Measurements from ENCODE around the gene SOX10.

The SOX10 gene

GRCh38 chr22:38030311-38031133 lies 46.2 kb upstream of the SOX10 start:
- ChIA-PET POLR2A (no interaction called here), CTCF (interaction anchor here (1.0 to 2.4 kb wide), 2 partner anchors 18 to 22 kb away, joined by 3 to 9 read pairs; no protein-coding TSS in a partner anchor)
- no peak for TF ChIP-seq FOXM1 (IDR thresholded peaks at IDR 0.05; ENCODE audit: borderline replicate concordance)
- TF ChIP-seq HDGF (IDR thresholded peaks at IDR 0.05; ENCODE audit: borderline replicate concordance): no peak
- no peak for TF ChIP-seq ZNF384 (IDR thresholded peaks at IDR 0.05)
- TF ChIP-seq L3MBTL2 (conservative IDR thresholded peaks at IDR 0.05): no peak
- TF ChIP-seq PKNOX1 (IDR thresholded peaks at IDR 0.05): no peak
- no peak for TF ChIP-seq NFRKB (IDR thresholded peaks at IDR 0.05)
- no peak for TF ChIP-seq SP1 (IDR thresholded peaks at IDR 0.05)
- TF ChIP-seq BHLHE40 (IDR thresholded peaks at IDR 0.05; ENCODE audit: borderline replicate concordance): no peak
- TF ChIP-seq ARNT (IDR thresholded peaks at IDR 0.05): no peak
- no peak for TF ChIP-seq TARDBP (IDR thresholded peaks at IDR 0.05)
- no peak for TF ChIP-seq CTBP1 (IDR thresholded peaks at IDR 0.05; ENCODE audit: borderline replicate concordance)
- TF ChIP-seq SUZ12 (IDR thresholded peaks at IDR 0.05): no peak
- TF ChIP-seq ELF4 (IDR thresholded peaks at IDR 0.05): no peak
- no peak for TF ChIP-seq FOXA1 (IDR thresholded peaks at IDR 0.05)
- TF ChIP-seq FOXK2 (IDR thresholded peaks at IDR 0.05): no peak
- no peak for DNase-seq (ENCODE audit: extremely low spot score)

- POLR2A ChIA-PET: no interaction called here
- CTCF ChIA-PET: no interaction called here
- no peak for TF ChIP-seq FOXM1 (IDR thresholded peaks at IDR 0.05; ENCODE audit: borderline replicate concordance)
- TF ChIP-seq SUZ12 (IDR thresholded peaks at IDR 0.05): no peak
- TF ChIP-seq FOXA1 (IDR thresholded peaks at IDR 0.05): no peak
- TF ChIP-seq HDGF (IDR thresholded peaks at IDR 0.05; ENCODE audit: borderline replicate concordance): no peak
- no peak for TF ChIP-seq TARDBP (IDR thresholded peaks at IDR 0.05)
- TF ChIP-seq ARNT (IDR thresholded peaks at IDR 0.05): no peak
- no peak for TF ChIP-seq PKNOX1 (IDR thresholded peaks at IDR 0.05)
- no peak for TF ChIP-seq NFRKB (IDR thresholded peaks at IDR 0.05)
- no peak for TF ChIP-seq L3MBTL2 (conservative IDR thresholded peaks at IDR 0.05)
- TF ChIP-seq FOXK2 (IDR thresholded peaks at IDR 0.05): no peak
- no peak for TF ChIP-seq SP1 (IDR thresholded peaks at IDR 0.05)
- no peak for TF ChIP-seq LEF1 (IDR thresholded peaks at IDR 0.05; ENCODE audit: borderline replicate concordance)
- TF ChIP-seq CTBP1 (IDR thresholded peaks at IDR 0.05; ENCODE audit: borderline replicate concordance): no peak
- no peak for TF ChIP-seq ZNF384 (IDR thresholded peaks at IDR 0.05)
- no peak for TF ChIP-seq BHLHE40 (IDR thresholded peaks at IDR 0.05; ENCODE audit: borderline replicate concordance)
- TF ChIP-seq ELF4 (IDR thresholded peaks at IDR 0.05): no peak
Observed at GRCh38 chr22:38029901-38030300, 45.5 kb upstream of the SOX10 start.

DNA sequence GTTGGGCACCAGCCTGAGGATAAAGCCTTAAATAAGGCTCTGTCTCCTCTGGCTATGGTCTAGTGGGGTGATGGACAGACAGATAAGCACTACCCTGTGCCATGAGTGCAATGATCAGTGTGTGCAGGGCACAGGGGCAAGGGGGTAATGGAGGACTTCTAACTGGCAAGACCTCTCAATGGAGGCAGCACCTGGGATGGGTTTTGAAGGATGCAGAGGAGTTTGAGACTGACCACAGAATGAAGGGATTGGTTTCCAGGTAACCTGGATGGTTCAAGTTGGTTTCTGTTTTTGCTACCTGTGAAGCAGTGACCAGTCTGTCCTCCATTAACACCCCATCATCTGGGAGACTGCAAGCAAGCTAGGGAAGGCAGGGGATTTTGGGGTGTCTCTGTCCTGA lies 45.0 kb upstream of the SOX10 start:
- no peak for DNase-seq (ENCODE audit: extremely low spot score)
- TF ChIP-seq ELF4 (IDR thresholded peaks at IDR 0.05): no peak
- no peak for TF ChIP-seq LEF1 (IDR thresholded peaks at IDR 0.05; ENCODE audit: borderline replicate concordance)
- TF ChIP-seq ARNT (IDR thresholded peaks at IDR 0.05): no peak
- TF ChIP-seq SUZ12 (IDR thresholded peaks at IDR 0.05): no peak
- no peak for TF ChIP-seq CTBP1 (IDR thresholded peaks at IDR 0.05; ENCODE audit: borderline replicate concordance)
- no peak for TF ChIP-seq HDGF (IDR thresholded peaks at IDR 0.05; ENCODE audit: borderline replicate concordance)
- no peak for TF ChIP-seq FOXM1 (IDR thresholded peaks at IDR 0.05; ENCODE audit: borderline replicate concordance)
- TF ChIP-seq L3MBTL2 (conservative IDR thresholded peaks at IDR 0.05): no peak
- no peak for TF ChIP-seq ZNF384 (IDR thresholded peaks at IDR 0.05)
- POLR2A ChIA-PET: no interaction called here
- CTCF ChIA-PET: no interaction called here

More at GRCh38 chr22:38029901-38030300, 45.5 kb upstream of the SOX10 start:
- no peak for DNase-seq (ENCODE audit: extremely low spot score)

DNA sequence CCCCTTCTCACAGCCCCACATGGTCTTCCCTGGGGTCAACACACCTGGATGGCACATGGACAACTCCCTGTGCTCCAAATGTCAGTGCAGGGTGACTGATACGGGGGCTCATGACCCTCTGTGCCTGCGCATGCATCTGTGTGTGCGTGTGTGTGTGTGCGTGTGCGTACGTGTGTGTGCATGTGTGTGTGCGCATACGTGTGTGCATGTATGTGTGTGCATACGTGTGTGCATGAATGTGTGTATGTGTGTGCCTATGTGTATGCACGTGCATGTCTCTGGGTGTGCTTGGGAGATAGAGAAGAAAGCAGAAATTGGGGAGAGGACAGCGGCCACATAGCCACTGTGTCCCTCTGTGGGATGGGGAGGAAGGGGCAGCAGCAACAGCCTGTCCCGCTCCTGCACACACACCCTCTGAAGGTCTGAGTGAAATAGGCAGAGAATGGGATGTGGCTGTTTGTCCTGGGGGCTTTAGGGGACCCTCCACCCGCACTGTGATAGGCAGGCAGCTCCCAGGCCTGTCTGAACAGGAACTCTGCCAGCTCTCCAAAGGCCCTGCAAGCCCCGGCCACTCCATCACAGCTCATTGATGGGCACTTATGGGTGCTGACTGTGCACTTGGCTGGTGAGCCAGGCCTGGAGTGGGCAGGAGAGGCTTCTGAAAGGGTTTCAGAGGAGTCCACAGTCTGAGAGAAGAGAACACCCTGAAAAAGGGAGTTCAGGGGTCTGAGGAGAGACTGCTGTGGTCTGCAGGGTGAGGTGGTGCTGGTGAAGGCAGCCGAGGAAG lies 44.2 kb upstream of the SOX10 start:
- TF ChIP-seq FOXM1 (IDR thresholded peaks at IDR 0.05; ENCODE audit: borderline replicate concordance) (no peak), CTBP1 (IDR thresholded peaks at IDR 0.05; ENCODE audit: borderline replicate concordance) (no peak)
- ChIA-PET CTCF (no interaction called here), POLR2A (no interaction called here)
- no peak for DNase-seq (ENCODE audit: extremely low spot score)

DNA sequence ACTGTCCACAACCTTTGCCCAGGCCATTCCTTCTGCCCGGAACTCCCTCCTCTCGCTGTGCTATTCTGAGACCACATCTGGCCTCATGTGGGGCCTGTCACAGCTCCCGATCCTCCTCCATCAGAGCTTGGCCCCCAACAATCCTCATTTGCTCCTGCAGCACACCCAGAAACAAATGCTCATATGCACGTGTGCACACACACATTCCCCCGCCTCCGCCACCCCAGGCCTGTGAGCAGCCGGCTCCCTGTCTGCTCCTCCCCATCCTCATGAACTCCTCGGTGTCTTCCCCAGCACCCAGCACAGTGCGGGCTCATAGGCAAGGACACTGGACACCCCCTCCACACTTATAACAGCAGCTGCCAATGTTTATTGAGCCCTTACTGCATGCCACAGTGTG lies 43.1 kb upstream of the SOX10 start:
- no peak for DNase-seq (ENCODE audit: extremely low spot score)
- CTCF ChIA-PET: no interaction called here
- TF ChIP-seq SUZ12 (IDR thresholded peaks at IDR 0.05): no peak
- TF ChIP-seq PKNOX1 (IDR thresholded peaks at IDR 0.05): no peak
- TF ChIP-seq FOXM1 (IDR thresholded peaks at IDR 0.05; ENCODE audit: borderline replicate concordance): no peak
- TF ChIP-seq HDGF (IDR thresholded peaks at IDR 0.05; ENCODE audit: borderline replicate concordance): no peak
- TF ChIP-seq ELF4 (IDR thresholded peaks at IDR 0.05): no peak
- TF ChIP-seq ZNF384 (IDR thresholded peaks at IDR 0.05): no peak
- TF ChIP-seq ARNT (IDR thresholded peaks at IDR 0.05): no peak
- TF ChIP-seq CTBP1 (IDR thresholded peaks at IDR 0.05; ENCODE audit: borderline replicate concordance): no peak
- TF ChIP-seq SP1 (IDR thresholded peaks at IDR 0.05): no peak
- TF ChIP-seq LEF1 (IDR thresholded peaks at IDR 0.05; ENCODE audit: borderline replicate concordance): no peak
- TF ChIP-seq NFRKB (IDR thresholded peaks at IDR 0.05): no peak
- TF ChIP-seq L3MBTL2 (conservative IDR thresholded peaks at IDR 0.05): no peak
- no peak for TF ChIP-seq TARDBP (IDR thresholded peaks at IDR 0.05)
- TF ChIP-seq FOXK2 (IDR thresholded peaks at IDR 0.05): no peak
- no peak for TF ChIP-seq BHLHE40 (IDR thresholded peaks at IDR 0.05; ENCODE audit: borderline replicate concordance)
- TF ChIP-seq FOXA1 (IDR thresholded peaks at IDR 0.05): no peak
- POLR2A ChIA-PET: no interaction called here

Data from HEK293T (cell line).